NCI-H1417 treated with DMSO at 0.1 percent for 48 hours (cell line): Measurements from ENCODE around the gene CASP8.

Experiments used
- DNase-seq: peaks from one replicate; lab custom pipeline; 2025; lab: John Stamatoyannopoulos, UW

CASP8 gene

GRCh38 chr2:201242571-201243277 lies 17.6 kb upstream of the CASP8 start:
- DNase-seq: no peak

DNA sequence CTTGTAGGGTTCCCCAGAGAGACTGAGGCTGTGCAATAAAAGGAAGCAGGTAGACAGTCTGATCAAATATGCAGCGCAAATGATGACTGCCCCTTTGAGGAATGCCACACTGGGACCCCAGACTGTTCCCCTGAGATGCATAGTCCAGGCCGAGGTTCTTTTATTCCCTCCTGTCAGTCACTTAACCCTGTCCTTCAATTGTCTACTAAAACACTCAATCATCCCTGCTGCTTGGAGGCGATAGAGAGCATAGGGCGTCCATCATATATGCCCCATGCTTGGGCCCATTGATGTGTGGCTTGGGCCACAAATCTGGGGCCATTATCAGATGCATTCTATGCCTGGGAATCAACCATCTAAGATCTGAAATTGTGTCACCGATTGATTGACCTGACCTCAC lies 15.5 kb upstream of the CASP8 start:
- no peak for DNase-seq

GRCh38 chr2:201246280-201246679 lies 14.1 kb upstream of the CASP8 start:
- no peak for DNase-seq

GRCh38 chr2:201248288-201248844 lies 12.0 kb upstream of the CASP8 start:
- no peak for DNase-seq

- no peak for DNase-seq
Measured at GRCh38 chr2:201249889-201250288, 10.4 kb upstream of the CASP8 start.

GRCh38 chr2:201250741-201251140 lies 9.6 kb upstream of the CASP8 start:
- DNase-seq: no peak

- DNase-seq: no peak
Measured at GRCh38 chr2:201254081-201254730, 6.1 kb upstream of the CASP8 start.

DNA sequence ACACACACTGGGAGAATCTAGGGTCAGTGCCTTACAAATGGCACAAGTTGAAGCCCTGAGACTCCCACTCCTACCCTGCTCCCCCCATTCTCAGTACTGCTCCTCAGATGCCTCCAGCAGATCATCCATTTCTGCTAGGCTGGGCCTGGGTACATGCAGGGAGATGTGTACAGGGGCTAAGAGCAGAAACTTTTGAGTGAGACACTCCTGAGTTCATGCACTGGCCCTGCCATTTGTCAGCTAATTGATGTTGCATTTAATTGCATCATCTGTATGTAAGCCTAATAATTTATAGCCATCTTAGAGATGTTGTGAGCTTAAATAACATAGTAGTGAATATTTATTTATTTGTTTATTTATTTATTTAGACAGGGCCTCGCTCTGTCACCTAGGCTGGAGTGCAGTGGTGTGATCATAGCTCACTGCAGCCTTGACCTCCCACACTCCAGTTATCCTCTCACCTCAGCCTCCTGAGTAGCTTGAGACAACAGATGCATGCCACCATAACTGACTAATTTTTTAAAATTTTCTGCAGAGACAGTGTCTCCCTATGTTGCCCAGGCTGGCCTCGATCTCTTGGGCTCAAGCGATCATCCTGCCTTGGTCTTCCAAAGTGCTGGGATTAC lies 4.8 kb upstream of the CASP8 start:
- no peak for DNase-seq

GRCh38 chr2:201256082-201256481 lies 4.3 kb upstream of the CASP8 start:
- DNase-seq: no peak

DNA sequence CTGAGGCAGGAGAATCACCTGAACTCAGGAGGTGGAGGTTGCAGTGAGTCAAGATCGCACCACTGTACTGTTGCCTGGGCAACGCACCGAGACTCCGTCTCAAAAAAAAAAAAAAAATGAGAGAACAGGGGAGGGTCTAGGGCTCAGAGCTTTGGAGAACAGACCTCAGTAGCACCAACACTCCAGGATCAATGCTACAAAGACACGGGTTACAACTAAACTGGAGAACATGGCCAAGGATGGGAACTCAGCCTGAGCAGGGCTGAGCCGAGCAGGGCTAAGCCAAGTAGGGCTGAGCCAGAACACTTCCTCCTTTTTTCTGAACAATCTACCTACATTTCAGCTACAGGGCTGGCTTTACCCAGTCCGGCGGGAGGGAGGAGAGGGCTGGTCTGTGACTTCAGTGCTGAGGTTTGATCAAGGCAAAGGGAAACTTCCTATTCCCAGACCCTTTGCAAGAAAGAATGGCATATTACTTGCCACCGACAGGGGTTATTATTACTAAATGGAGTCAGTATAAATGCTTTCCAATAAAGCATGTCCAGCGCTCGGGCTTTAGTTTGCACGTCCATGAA lies 2.9 kb upstream of the CASP8 start:
- no peak for DNase-seq

DNA sequence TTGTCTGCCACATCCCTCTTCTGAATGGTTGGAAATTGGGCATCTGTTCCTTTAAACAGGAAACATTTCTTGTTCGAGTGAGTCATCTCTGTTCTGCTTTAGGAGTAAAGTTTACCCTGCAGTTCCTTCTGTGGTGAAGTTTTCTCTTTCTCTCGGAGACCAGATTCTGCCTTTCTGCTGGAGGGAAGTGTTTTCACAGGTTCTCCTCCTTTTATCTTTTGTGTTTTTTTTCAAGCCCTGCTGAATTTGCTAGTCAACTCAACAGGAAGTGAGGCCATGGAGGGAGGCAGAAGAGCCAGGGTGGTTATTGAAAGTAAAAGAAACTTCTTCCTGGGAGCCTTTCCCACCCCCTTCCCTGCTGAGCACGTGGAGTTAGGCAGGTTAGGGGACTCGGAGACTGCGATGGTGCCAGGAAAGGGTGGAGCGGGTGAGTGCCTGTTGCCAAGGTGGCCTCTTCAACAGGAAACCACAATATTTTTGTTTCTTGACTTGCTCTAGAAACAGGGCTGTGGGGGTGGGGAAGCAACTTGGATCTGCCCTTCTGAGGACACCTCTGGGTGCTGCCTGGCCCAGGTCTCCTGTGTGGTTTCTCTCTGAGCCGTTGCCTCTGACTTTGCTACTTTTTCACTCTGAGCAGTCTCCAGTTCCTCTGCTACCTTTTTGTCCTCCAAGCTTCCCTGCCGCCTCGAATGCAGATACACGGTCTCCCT lies 2.2 kb upstream of the CASP8 start:
- DNase-seq: no peak

DNA sequence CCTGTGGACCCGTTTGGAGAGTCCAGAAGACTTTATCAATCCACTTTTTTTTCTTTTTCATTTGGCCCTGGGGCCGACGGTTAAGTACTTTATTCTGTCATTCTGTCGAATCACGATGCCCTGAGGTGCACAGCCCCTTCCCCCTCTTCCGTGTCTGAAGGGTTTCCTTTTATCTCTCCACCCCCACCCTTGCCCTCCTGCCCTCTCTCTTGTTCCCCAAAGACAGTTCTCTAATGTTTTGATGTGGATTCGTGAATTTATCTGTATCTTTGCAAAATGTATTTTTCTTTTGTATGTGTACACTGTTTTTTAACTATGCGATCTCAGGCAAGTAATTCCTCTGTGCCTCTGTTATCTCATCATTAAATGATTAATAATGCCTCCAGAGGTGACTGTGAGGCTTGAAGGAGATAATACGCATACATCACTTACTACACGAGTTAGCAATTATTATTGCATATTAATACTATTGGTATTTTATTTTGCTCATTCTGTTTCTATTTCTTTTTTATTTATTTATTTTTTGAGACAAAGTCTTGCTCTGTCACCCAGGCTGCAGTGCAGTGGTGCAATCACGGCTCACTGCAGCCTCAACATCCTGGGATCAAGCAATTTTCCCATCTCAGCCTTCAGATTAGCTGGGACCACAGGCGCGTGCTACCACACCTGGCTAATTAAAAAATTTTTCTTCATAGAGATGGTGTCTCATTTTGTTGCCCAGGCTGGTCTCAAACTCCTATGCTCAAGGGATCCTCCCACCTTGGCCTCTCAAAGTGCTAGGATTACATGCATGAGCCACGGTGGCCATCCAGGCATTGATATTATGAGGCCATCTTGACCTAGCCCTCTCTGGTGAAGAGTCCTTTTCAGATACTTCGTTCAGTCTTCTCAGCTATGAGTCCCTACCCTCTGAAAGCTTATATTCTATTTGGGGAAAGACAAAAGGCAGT lies 1.4 kb upstream of the CASP8 start:
- DNase-seq: no peak

GRCh38 chr2:201261471-201261870 lies 1.1 kb downstream of the CASP8 start:
- no peak for DNase-seq

DNA sequence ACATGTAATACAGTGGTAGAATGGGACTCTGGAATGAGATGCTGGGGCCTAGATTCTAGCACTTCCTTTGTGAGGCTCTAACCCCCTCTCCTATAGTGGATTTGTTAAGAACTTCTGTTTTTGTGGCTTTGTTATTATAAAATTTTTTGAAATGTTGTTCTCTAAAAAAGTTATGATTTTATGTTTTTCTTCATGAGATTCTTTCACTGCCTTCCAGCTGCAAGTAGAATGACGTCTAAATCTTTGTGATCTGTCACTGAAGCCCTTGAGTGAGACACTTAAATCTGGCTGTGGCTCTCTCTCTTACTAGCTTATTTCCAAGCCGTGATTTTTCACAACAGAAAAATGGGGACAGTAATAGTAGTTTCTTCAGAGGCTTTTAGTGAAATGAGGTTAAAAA lies 1.6 kb downstream of the CASP8 start:
- DNase-seq: no peak

- no peak for DNase-seq
Measured at GRCh38 chr2:201262718-201263117, 2.4 kb downstream of the CASP8 start.

DNA sequence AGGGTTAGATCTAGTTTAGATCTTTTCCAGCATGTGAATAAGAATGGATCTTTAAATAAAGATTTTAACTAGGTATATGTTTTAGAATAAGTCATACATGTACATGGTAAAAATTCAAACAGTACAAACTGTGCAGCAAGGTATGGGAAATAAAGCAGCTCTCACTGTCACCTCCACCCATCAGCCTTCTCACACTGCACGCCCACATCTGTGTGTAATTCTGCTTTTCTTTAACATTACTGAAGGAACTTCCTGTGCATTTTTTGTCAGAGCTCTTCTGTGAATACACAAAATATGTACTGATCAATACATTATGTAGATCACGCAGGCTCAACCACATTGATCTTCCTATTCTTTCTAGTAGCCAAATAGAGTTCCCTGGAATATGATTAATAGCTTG lies 3.4 kb downstream of the CASP8 start:
- no peak for DNase-seq

GRCh38 chr2:201264472-201265173 lies 4.3 kb downstream of the CASP8 start:
- DNase-seq: no peak

DNA sequence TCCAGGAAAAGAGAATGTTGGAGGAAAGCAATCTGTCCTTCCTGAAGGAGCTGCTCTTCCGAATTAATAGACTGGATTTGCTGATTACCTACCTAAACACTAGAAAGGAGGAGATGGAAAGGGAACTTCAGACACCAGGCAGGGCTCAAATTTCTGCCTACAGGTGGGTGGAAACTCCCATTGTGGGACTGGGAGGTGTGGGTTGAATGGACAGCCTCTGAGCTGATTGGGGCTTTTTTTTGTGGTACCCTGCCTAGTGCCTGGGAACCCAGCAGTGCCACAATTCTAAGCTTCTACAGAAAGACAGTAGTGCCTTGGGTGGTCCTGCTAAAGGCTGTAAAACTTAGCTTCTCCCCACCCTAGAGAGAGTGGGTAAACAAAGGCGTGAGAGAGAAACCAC lies 6.3 kb downstream of the CASP8 start:
- no peak for DNase-seq

DNA sequence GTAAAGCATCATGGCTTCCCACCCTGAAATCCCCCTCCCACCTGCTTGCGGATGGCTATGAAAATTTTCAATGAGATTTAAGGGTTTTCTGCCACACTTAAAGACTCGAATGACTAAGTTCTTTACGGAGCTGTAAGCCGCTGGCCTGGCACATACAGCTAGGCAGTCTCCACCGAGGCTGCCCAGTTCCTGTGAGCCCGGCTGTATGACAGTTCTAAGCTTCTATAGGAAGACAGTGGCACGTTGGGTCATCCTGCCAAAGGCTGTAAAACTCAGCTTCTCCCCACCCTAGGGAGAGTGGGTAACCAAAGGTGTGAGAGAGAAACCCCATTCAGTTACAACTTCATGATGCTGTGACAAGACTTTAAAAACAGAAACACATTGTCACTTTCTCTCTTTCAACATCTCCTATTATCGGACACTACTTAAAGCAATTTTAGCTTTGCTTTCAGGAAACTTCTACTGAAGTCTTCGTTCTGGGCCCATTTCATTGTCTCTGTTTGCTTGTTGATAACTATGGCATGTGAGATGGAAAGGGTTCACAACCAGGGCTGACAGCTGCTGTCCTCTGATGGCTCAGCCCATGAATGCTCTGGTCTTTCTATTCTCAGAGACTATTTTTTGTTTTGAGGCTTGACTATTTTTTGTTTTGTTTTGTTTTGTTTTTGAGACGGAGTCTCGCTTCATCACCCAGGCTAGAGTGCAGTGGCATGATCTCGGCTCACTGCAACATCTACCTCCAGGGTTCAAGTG lies 7.1 kb downstream of the CASP8 start:
- DNase-seq: no peak

- DNase-seq: no peak
Measured at GRCh38 chr2:201269764-201270163, 9.4 kb downstream of the CASP8 start.
